GM12892 (cell line): ENCODE data around the gene IL2RG.

ENCODE experiments used
- POLR2A ChIP-seq: IDR thresholded peaks from 2 replicates; pipeline ENCODE4 v1.6.1; 2011; ENCODE audit warnings: low read depth, low read length, control low read depth
- POLR2AphosphoS5 ChIP-seq: IDR thresholded peaks from 2 replicates; pipeline ENCODE4 v1.6.1; 2011; ENCODE audit warnings: low read depth, low read length, control low read depth
- TAF1 ChIP-seq: IDR thresholded peaks from 2 replicates; pipeline ENCODE4 v1.6.1; 2011; ENCODE audit warnings: low read depth, mild to moderate bottlenecking, control low read depth, low read length, borderline replicate concordance

GRCh38 chrX:71140440-71140839, 29.1 kb upstream of the IL2RG start:
- TF ChIP-seq POLR2A (no peak), TAF1 (no peak), POLR2AphosphoS5 (no peak)
